Measurements from ENCODE around the gene ARRB1. TPM values are rescaled to one million over a fixed set of nuclear protein-coding genes. Genes with fewer than 3 reads are reported as not detected.

The ARRB1 gene
- total RNA-seq, 1 experiment from 2014 or later, result 9.1 TPM

DNA sequence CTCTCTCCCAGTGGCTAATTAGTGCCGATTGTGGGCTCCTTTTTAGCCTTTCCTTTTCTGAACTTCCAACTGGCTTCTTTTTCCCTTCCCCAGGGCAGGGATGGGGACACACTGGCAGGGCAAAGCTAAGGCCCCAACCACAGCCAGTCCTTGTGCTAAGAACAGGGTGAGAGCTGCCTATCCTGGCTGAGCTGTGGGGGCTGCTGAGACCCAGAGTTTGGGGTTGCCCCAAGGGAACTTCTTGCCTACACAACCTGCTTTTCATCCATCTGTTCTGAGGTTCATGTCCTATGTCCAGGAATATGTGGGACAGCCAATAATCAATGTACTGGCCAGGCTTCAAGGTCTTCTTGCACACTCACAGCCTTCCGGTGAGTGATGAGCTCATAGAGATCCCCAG lies 120.8 kb downstream of the ARRB1 start:
- DNase-seq (ENCODE audit: low read depth), result no peak

DNA sequence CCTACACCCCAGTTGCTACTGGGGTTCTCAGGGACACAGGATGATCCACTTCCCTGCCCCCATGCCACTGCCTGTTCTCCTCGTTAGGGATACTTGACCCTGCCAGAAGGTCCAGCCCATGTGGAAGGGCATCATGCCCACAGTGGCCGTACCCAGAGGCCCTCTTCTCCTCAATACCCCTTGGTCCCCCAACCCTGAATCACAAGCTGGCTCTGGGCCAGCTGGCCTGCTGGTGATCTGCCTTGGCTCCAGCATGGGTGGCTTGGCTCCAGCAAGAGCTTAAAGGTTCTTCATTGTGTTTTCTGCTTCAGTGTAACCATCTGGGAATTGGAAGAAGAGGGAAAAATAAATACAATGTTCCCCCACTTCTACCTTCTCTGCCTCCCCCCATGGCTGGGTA lies 122.0 kb downstream of the ARRB1 start:
- no peak for DNase-seq (ENCODE audit: low read depth)

DNA sequence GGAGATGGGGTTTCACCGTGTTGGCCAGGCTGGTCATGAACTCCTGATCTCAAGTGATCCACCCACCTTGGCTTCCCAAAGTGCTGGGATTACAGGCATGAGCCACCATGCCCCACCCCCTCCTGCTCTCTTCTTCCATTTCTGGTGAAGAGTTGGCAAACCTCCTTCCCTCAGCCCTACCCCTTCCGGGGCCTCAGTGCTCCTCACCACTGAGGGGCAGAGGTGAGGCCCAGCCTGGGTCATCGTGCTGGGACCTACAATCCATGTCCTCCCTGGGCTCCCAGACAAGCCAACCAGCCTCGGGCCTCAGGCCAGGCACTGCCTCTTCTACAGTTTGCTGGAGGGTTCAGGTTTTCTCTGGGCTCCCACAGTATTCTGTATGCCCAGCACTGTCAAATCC lies 125.7 kb downstream of the ARRB1 start:
- DNase-seq (ENCODE audit: low read depth), result no peak

- peak; percentile 27 for DNase-seq (ENCODE audit: low read depth)
These were observed 127.4 kb downstream of the ARRB1 start for GRCh38 chr11:75223954-75224643.

DNA sequence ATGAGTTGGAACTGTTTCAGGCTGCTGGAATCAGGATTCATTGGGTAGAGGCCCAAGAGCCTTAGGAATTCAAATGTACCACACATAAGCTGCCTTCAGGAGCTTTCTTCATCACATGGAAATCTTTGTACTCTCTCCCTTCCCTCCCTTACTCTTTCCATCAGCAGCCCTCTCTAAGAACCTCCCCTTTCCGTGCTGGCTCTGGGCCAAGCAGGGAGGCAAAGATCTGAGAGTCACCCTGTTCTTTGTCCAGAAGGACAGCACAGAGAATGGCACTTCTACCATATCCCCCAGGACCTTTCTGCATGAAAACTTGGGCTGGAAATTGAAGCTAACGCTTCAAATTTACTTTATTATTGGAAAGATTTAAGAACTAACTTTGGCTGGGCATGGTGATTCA lies 131.6 kb downstream of the ARRB1 start:
- DNase-seq (ENCODE audit: low read depth), result no peak

DNA sequence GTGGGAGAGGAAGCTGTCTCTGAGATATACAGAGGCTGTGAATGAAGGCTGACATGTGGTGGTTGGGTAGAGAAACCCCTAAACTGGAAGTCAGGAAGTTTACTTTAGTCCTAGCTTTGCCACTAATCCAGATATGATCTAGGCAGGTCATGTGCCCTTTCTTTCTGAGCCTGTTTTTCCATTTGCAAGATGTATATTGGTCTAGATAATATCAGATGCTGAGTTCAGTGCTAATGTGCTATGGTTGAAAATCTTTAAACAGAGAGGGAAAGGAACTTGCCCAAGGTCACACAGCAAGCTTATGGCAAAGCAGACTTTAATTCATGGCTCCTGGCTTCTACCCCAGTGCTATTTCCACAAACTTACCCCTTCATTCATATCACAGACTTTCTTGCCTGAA lies 136.6 kb downstream of the ARRB1 start:
- no peak for DNase-seq (ENCODE audit: low read depth)

- DNase-seq (ENCODE audit: low read depth), result peak; percentile 74
These were observed 137.0 kb downstream of the ARRB1 start for GRCh38 chr11:75214411-75214821.

Other genes with a start within 250 kb of the ARRB1 start
- gene SLCO2B1, start 200.6 kb downstream of the ARRB1 start, total RNA-seq (2014; rRNA removed; shearing (Covaris generic)), result 0.74 TPM in 1 of 2 replicates, not detected in the other
- gene TPBGL, start 110.9 kb downstream of the ARRB1 start, total RNA-seq (2014; rRNA removed; shearing (Covaris generic)), result not detected in 2 replicates
- gene RPS3, start 47.9 kb upstream of the ARRB1 start, total RNA-seq (2014; rRNA removed; shearing (Covaris generic)), result 795 and 1,166 TPM in 2 replicates
- gene KLHL35, start 81.5 kb upstream of the ARRB1 start, total RNA-seq (2014; rRNA removed; shearing (Covaris generic)), result 1.7 and 7.2 TPM in 2 replicates
- gene GDPD5, start 174.3 kb upstream of the ARRB1 start, total RNA-seq (2014; rRNA removed; shearing (Covaris generic)), result 8.0 and 13.8 TPM in 2 replicates
- 369 and 512 TPM in 2 replicates for gene SERPINH1, start 210.6 kb upstream of the ARRB1 start, total RNA-seq (2014; rRNA removed; shearing (Covaris generic))